HFF-Myc (cell line): ENCODE results near the gene KLHL9.

Source experiments
- DNase-seq: peaks from one replicate; pipeline ENCODE4 v3.0.0-alpha.2; 2011; ENCODE audit warnings: low read depth; ENCODE audit errors: extremely low read depth
- H3K4me3 ChIP-seq: replicated peaks from 2 replicates; pipeline ENCODE4 v1.5.1; 2011; ENCODE audit warnings: low read depth, mild to moderate bottlenecking, control low read depth, low read length
- TF ChIP-seq, protein P1 (sequence below): IDR thresholded peaks from 2 replicates; pipeline ENCODE4 v1.5.1; 2012; ENCODE audit warnings: mild to moderate bottlenecking, low read depth, low read length, control low read depth; ENCODE audit errors: missing control alignments

KLHL9 gene

GRCh38 chr9:21357479-21358460, 22.6 kb upstream of the KLHL9 start:
- DNase-seq = no peak
- H3K4me3 ChIP-seq = no peak overlapping the region
- TF ChIP-seq, protein P1, sequence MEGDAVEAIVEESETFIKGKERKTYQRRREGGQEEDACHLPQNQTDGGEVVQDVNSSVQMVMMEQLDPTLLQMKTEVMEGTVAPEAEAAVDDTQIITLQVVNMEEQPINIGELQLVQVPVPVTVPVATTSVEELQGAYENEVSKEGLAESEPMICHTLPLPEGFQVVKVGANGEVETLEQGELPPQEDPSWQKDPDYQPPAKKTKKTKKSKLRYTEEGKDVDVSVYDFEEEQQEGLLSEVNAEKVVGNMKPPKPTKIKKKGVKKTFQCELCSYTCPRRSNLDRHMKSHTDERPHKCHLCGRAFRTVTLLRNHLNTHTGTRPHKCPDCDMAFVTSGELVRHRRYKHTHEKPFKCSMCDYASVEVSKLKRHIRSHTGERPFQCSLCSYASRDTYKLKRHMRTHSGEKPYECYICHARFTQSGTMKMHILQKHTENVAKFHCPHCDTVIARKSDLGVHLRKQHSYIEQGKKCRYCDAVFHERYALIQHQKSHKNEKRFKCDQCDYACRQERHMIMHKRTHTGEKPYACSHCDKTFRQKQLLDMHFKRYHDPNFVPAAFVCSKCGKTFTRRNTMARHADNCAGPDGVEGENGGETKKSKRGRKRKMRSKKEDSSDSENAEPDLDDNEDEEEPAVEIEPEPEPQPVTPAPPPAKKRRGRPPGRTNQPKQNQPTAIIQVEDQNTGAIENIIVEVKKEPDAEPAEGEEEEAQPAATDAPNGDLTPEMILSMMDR = no peak

- H3K4me3 ChIP-seq = no peak within 1 kb of the TSS
- TF ChIP-seq, protein P1 = no peak
- no peak for DNase-seq
These were observed 15.6 kb upstream of the KLHL9 start, which contains the start of gene IFNA6 for GRCh38 chr9:21350787-21351186. IFNA6 (minus strand) TSS chr9:21350887; CDS start chr9:21350887, 0 bp downstream.

- TF ChIP-seq, protein P1 = no peak
- no peak overlapping the region for H3K4me3 ChIP-seq
- DNase-seq = no peak
These were observed 13.3 kb upstream of the KLHL9 start for GRCh38 chr9:21348430-21348970.

- TF ChIP-seq, protein P1 = no peak
- no peak overlapping the region for H3K4me3 ChIP-seq
- DNase-seq = no peak
These were observed 5.5 kb upstream of the KLHL9 start for GRCh38 chr9:21340735-21341134.

GRCh38 chr9:21336457-21336856, 1.3 kb upstream of the KLHL9 start:
- no peak for DNase-seq
- TF ChIP-seq, protein P1 = no peak
- no peak overlapping the region for H3K4me3 ChIP-seq

- TF ChIP-seq, protein P1 = no peak
- DNase-seq = no peak
- peak overlapping the region; percentile 79; the same call in 1 of the 2 replicates for H3K4me3 ChIP-seq
These were observed 2.0 kb downstream of the KLHL9 start for GRCh38 chr9:21333226-21333625.
